GM19395 (cell line): ENCODE data around the gene CRHBP.

Experiments used
- ATAC-seq: cut with Tn5 transposase; IDR thresholded peaks from one replicate; pipeline ENCODE4 v1.9.1; 2021; ENCODE audit warnings: mild to moderate bottlenecking, moderate library complexity; ENCODE audit not compliant: unreplicated experiment

Gene CRHBP

DNA sequence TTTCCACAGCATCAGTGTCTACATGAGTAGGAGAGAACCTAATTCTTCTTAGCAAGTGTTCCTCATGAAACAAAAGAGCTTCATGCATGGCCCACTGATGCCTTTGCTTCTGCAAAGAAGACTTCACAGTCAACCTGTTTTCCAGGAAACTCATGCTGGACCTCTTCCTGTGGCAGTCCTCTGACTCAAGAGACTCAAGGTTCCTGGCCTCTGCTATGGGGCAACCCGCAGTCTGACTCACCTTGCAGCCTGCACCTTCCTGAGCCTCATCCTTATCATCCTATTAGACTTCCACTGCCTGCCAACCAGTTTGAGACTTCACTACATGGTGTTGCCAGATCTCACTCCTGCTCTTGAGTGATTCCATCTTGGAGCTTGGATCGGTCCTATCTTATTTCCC, 59.8 kb downstream of the CRHBP start:
- no peak for ATAC-seq

DNA sequence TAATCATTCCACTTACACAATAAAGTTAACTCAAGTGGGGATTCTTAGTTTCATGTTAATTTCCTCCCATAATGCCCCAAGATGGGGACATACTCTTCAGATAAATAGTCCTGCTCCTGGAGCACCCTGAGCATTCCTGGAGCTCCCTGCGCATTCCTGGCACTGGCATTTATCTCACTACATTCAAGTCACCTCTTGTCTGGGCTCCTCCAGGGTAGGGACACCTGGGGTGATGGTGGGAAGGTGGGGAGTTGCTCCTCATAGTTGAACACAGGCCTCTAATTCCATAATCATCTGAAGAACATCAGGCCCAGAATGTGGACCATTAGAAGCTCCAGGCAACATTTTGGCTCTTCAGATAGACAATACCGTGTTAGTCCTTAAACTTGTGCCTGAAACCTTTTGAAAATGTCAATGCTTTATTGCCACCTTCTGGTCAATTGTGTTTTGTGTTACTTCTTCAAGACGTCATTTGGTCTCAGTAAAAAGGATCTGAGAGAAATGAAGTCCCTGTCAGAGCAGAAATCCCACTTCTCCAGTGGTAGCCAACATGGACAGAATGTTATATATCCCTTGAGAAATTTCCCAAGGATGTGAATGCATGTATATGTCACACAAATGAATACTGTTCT, 63.2 kb downstream of the CRHBP start:
- no peak for ATAC-seq

DNA sequence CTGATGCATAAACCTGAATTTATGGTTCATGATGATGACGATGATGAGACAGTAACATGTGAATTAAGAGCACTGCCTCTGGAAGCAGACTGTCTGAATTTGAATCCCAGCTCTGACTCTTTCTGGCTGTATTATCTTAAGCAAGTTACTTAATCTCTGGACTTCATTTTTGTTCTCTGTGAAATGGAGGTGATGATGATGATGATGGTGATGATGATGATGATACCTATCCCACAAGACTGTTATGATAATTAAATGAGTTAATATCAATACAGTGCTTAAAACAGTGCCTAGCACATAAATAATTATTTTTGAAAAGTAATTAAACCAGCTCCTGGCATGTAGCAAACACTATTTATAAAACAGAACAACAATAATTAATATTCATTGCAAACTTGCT, 64.1 kb downstream of the CRHBP start:
- no peak for ATAC-seq

DNA sequence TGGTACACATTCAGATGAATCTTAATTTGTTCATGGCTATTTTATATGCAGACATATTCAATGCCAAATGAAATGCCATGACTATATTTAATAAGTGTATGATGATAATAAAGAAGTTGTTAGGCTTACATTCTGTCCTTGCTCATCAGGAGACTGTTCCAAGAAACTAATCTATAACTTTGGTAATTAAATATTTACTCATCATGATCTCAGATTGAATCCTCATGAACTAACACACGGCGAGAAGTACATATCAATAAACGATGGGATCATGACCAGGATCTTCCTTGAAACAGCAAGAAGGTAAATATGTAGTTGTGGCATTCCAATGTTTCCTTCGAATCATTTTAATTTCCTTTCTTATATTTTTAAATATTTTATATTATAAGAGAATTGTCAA, 64.8 kb downstream of the CRHBP start:
- no peak for ATAC-seq
